ENCODE measurements around the gene TMPRSS7.

Gene TMPRSS7

GRCh38 chr3:112086076-112086854 lies 51.7 kb downstream of the TMPRSS7 start, which contains the start of gene C3orf52:
TSS of gene C3orf52 (plus strand) at chr3:112086389. CDS start at chr3:112086408, 19 bp downstream.
- TF ChIP-seq ZFX (IDR thresholded peaks at IDR 0.05), result no peak
- TF ChIP-seq CTCF (conservative IDR thresholded peaks at IDR 0.05), result no peak
- no peak within 1 kb of the TSS for H3K27ac ChIP-seq

GRCh38 chr3:112086875-112087524 lies 52.5 kb downstream of the TMPRSS7 start:
- no peak for TF ChIP-seq CTCF (conservative IDR thresholded peaks at IDR 0.05)
- no peak for TF ChIP-seq ZFX (IDR thresholded peaks at IDR 0.05)
- H3K27ac ChIP-seq, result no peak overlapping the region

GRCh38 chr3:112087746-112088145 lies 53.2 kb downstream of the TMPRSS7 start:
- H3K27ac ChIP-seq, result no peak overlapping the region
- TF ChIP-seq CTCF (conservative IDR thresholded peaks at IDR 0.05) (no peak), ZFX (IDR thresholded peaks at IDR 0.05) (no peak)

GRCh38 chr3:112088944-112089343 lies 54.4 kb downstream of the TMPRSS7 start:
- H3K27ac ChIP-seq, result no peak overlapping the region
- TF ChIP-seq CTCF (conservative IDR thresholded peaks at IDR 0.05) (no peak), ZFX (IDR thresholded peaks at IDR 0.05) (no peak)

- TF ChIP-seq CTCF (conservative IDR thresholded peaks at IDR 0.05) (no peak), ZFX (IDR thresholded peaks at IDR 0.05) (no peak)
- peak overlapping the region; percentile 71; the same call in 1 of the 2 replicates for H3K27ac ChIP-seq
Observed at GRCh38 chr3:112089956-112090886, 55.7 kb downstream of the TMPRSS7 start.

- TF ChIP-seq CTCF (conservative IDR thresholded peaks at IDR 0.05) (no peak), ZFX (IDR thresholded peaks at IDR 0.05) (no peak)
- peak overlapping the region; percentile 71 for H3K27ac ChIP-seq
Observed at GRCh38 chr3:112090887-112091586, 56.5 kb downstream of the TMPRSS7 start.

Measured in C4-2B (cell line).